ENCODE measurements around the gene NPEPPS. TPM values are rescaled to one million over a fixed set of nuclear protein-coding genes. Genes with fewer than 3 reads are reported as not detected.

Gene NPEPPS
- total and polyA plus RNA-seq, 2 experiments from 2014 or later = 97.6 to 104 TPM

GRCh38 chr17:47644324-47644723 lies 113.4 kb downstream of the NPEPPS start:
- no peak for DNase-seq (ENCODE audit: low spot score)
- no peak overlapping the region for H3K4me2 ChIP-seq
- no peaks in the 10 kb centered on the region for H3K4me1 ChIP-seq (ENCODE audit: insufficient read depth)
- H3K27me3 ChIP-seq = no peaks in the 10 kb centered on the region
- TF ChIP-seq EZH2phosphoT487 (IDR thresholded peaks at IDR 0.05; ENCODE audit: low read depth, severe bottlenecking, unreplicated experiment) = no peak
- TF ChIP-seq EZH2 (IDR thresholded peaks at IDR 0.05; ENCODE audit: borderline replicate concordance) = no peak
- TF ChIP-seq CTCF (IDR thresholded peaks at IDR 0.05; ENCODE audit: poor library complexity) = no peak
- 90% methylated on average over 5 of the region's 5 CpGs for WGBS (ENCODE audit: low lambda C conversion rate, missing lambda C conversion rate)
- no peak overlapping the region for H2AFZ ChIP-seq
- H3K4me3 ChIP-seq = no peak overlapping the region
- H4K20me1 ChIP-seq (ENCODE audit: insufficient read depth, poor library complexity, severe bottlenecking) = no peaks in the 10 kb centered on the region
- no peaks in the 10 kb centered on the region for H3K9me3 ChIP-seq (ENCODE audit: low read depth)
- H3K27ac ChIP-seq = no peak overlapping the region
- H3K79me2 ChIP-seq = peaks cover 3% of the 10 kb centered on the region
- no peaks in the 10 kb centered on the region for H3K9me2 ChIP-seq (replicated peaks; ENCODE audit: insufficient read depth)
- no peaks in the 10 kb centered on the region for H3K36me3 ChIP-seq (replicated peaks; ENCODE audit: insufficient read depth, low read depth)

- H3K9me2 ChIP-seq (replicated peaks; ENCODE audit: insufficient read depth) = no peaks in the 10 kb centered on the region
- H3K36me3 ChIP-seq (replicated peaks; ENCODE audit: insufficient read depth, low read depth) = peaks cover 5% of the 10 kb centered on the region
- H3K27me3 ChIP-seq = no peaks in the 10 kb centered on the region
- DNase-seq (ENCODE audit: low spot score) = peak; percentile 99
- peaks cover 41% of the 10 kb centered on the region for H3K79me2 ChIP-seq
- H3K27ac ChIP-seq = peak within 1 kb of the TSS; percentile 86
- no peak for TF ChIP-seq EZH2phosphoT487 (IDR thresholded peaks at IDR 0.05; ENCODE audit: low read depth, severe bottlenecking, unreplicated experiment)
- no peak for TF ChIP-seq CTCF (IDR thresholded peaks at IDR 0.05; ENCODE audit: poor library complexity)
- TF ChIP-seq EZH2 (IDR thresholded peaks at IDR 0.05; ENCODE audit: borderline replicate concordance) = no peak
- peak within 1 kb of the TSS; percentile 45 for H3K4me3 ChIP-seq
- H3K4me2 ChIP-seq = peak within 1 kb of the TSS; percentile 84
- H3K4me1 ChIP-seq (ENCODE audit: insufficient read depth) = peaks cover 14% of the 10 kb centered on the region
- no peaks in the 10 kb centered on the region for H3K9me3 ChIP-seq (ENCODE audit: low read depth)
- H2AFZ ChIP-seq = peak within 1 kb of the TSS; percentile 39
- 1% methylated on average over 61 of the region's 74 CpGs for WGBS (ENCODE audit: low lambda C conversion rate, missing lambda C conversion rate)
- H4K20me1 ChIP-seq (ENCODE audit: insufficient read depth, poor library complexity, severe bottlenecking) = peaks cover 14% of the 10 kb centered on the region
Measured at GRCh38 chr17:47649153-47649971, 118.5 kb downstream of the NPEPPS start, which contains the start of gene KPNB1. Gene KPNB1 (plus strand): TSS chr17:47649919. CDS start chr17:47650245, 326 bp downstream.

GRCh38 chr17:47649972-47650524 lies 119.1 kb downstream of the NPEPPS start:
- H3K4me2 ChIP-seq = peak overlapping the region; percentile 57
- H4K20me1 ChIP-seq (ENCODE audit: insufficient read depth, poor library complexity, severe bottlenecking) = peaks cover 21% of the 10 kb centered on the region
- peak overlapping the region; percentile 39 for H2AFZ ChIP-seq
- H3K79me2 ChIP-seq = peaks cover 48% of the 10 kb centered on the region
- peaks cover 19% of the 10 kb centered on the region for H3K4me1 ChIP-seq (ENCODE audit: insufficient read depth)
- peak overlapping the region; percentile 33 for H3K4me3 ChIP-seq
- H3K36me3 ChIP-seq (replicated peaks; ENCODE audit: insufficient read depth, low read depth) = peaks cover 5% of the 10 kb centered on the region
- H3K9me2 ChIP-seq (replicated peaks; ENCODE audit: insufficient read depth) = no peaks in the 10 kb centered on the region
- no peaks in the 10 kb centered on the region for H3K9me3 ChIP-seq (ENCODE audit: low read depth)
- no peaks in the 10 kb centered on the region for H3K27me3 ChIP-seq
- no peak for DNase-seq (ENCODE audit: low spot score)
- no CpG with 5 or more reads among the region's 48 CpGs for WGBS (ENCODE audit: low lambda C conversion rate, missing lambda C conversion rate)
- TF ChIP-seq EZH2 (IDR thresholded peaks at IDR 0.05; ENCODE audit: borderline replicate concordance) (no peak), CTCF (IDR thresholded peaks at IDR 0.05; ENCODE audit: poor library complexity) (no peak), EZH2phosphoT487 (IDR thresholded peaks at IDR 0.05; ENCODE audit: low read depth, severe bottlenecking, unreplicated experiment) (no peak)
- H3K27ac ChIP-seq = peak overlapping the region; percentile 86
